Brain microvascular endothelial cell (primary cell): ENCODE measurements around the gene PABPN1.

Experiments
- DNase-seq: peaks from one replicate; pipeline ENCODE4 v3.0.0-alpha.2; 2020
- H3K27ac ChIP-seq: fragments of 250-450 bp; sonication (Bioruptor Pico); 2 replicates; pipeline ENCODE4 v1.5.1; 2020; ENCODE audit warnings: mild to moderate bottlenecking, moderate library complexity
- H3K27me3 ChIP-seq: fragments of 250-450 bp; sonication (Bioruptor Pico); replicated peaks from 2 replicates; pipeline ENCODE4 v1.5.1; 2020; ENCODE audit warnings: mild to moderate bottlenecking
- H3K36me3 ChIP-seq: fragments of 250-450 bp; sonication (Bioruptor Pico); replicated peaks from 2 replicates; pipeline ENCODE4 v1.5.1; 2020; ENCODE audit warnings: mild to moderate bottlenecking
- H3K4me3 ChIP-seq: 2 replicates; pipeline ENCODE4 v1.5.1; 2011; ENCODE audit warnings: low read depth, mild to moderate bottlenecking, control low read depth, low read length, moderate library complexity
- in situ Hi-C: cut with HindIII; loops from 2 replicates; pipeline ENCODE4 v1.10.0; 2017; ENCODE audit warnings: low sequenced_read_pairs, low pct_ligation_motif_present
- TF ChIP-seq, protein P1 (sequence below): IDR thresholded peaks from 2 replicates; pipeline ENCODE4 v1.5.1; 2011; ENCODE audit warnings: low read depth, mild to moderate bottlenecking, moderate library complexity, low read length, control low read depth, inconsistent platforms; ENCODE audit errors: missing control alignments

PABPN1 gene

DNA sequence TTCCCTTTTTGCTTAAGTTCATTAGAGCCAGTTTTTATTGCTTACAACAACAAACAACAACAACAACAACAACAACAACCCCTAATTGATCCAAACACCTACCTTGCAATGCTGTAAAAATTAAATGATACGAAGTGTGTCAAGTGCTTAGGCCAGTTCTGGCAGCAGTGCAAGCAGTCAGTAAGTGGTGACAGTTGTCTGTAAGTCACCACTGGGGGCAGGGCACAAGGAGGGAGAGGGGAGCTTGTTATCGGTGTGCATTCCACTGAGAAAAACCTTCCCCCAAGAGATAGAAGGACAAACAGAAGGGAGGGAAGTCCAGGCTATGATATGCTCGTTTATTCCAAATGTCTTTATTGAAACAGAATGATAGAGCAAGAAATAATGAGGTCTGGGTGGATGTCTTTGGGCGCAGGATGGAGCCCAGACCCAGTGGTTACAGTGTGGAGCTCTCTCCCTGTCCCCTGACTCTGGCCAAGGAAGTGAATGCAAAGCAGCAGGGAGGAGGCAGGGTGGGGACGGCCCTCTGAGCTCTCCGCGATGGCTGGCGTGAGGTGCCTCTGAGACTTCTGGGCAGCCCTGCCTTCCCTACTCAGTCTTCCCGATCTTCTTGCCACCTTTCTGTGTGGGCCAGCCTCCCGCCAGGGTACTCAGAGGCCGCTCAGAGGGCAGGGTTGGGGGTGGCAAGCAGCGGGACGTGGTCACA lies 24.9 kb downstream of the PABPN1 start:
- no peaks in the 10 kb centered on the region for H3K27me3 ChIP-seq
- H3K27ac ChIP-seq, result no peak overlapping the region
- no peaks in the 10 kb centered on the region for H3K36me3 ChIP-seq
- TF ChIP-seq, protein P1, sequence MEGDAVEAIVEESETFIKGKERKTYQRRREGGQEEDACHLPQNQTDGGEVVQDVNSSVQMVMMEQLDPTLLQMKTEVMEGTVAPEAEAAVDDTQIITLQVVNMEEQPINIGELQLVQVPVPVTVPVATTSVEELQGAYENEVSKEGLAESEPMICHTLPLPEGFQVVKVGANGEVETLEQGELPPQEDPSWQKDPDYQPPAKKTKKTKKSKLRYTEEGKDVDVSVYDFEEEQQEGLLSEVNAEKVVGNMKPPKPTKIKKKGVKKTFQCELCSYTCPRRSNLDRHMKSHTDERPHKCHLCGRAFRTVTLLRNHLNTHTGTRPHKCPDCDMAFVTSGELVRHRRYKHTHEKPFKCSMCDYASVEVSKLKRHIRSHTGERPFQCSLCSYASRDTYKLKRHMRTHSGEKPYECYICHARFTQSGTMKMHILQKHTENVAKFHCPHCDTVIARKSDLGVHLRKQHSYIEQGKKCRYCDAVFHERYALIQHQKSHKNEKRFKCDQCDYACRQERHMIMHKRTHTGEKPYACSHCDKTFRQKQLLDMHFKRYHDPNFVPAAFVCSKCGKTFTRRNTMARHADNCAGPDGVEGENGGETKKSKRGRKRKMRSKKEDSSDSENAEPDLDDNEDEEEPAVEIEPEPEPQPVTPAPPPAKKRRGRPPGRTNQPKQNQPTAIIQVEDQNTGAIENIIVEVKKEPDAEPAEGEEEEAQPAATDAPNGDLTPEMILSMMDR, result no peak
- H3K4me3 ChIP-seq, result no peak overlapping the region
- no peak for DNase-seq
- in situ Hi-C loops, result no loop called here

DNA sequence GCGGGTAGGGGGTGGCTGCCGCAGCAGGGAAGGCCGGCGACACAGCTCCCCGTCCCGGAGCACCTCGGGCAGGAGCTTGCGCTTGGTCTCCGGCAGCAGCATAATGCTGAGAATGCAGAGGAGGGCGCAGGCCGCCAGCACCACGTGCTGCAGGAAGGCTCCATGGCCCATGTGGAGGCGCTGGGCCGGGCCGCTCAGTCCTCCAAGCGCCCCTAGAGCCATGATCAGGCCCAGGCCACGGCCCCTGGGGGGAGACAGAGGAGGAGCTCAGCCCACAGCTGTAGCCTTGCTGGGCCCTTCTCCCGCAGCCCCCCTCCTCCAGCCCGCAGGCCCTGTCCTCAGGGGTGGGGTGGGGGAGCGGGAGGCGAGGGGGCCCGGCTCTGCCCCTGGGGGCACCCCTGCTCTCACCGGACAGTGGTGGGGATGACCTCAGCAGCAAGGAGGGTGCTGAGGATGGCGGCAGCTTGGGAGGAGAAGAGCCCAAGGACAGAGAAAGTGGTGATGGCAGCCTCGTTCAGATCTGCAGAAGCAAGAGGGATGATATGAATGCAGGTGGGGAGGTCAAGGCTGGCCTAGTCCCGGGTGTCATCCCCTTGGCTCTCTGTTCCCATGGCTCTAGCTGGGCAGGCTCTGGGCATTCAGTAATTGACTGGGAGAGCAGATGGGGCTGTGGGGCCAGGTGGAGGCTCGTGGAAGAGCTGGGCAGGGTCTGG lies 25.6 kb downstream of the PABPN1 start:
- Histone ChIP-seq H3K27me3 (no peaks in the 10 kb centered on the region), H3K4me3 (no peak overlapping the region)
- no peak for DNase-seq

DNA sequence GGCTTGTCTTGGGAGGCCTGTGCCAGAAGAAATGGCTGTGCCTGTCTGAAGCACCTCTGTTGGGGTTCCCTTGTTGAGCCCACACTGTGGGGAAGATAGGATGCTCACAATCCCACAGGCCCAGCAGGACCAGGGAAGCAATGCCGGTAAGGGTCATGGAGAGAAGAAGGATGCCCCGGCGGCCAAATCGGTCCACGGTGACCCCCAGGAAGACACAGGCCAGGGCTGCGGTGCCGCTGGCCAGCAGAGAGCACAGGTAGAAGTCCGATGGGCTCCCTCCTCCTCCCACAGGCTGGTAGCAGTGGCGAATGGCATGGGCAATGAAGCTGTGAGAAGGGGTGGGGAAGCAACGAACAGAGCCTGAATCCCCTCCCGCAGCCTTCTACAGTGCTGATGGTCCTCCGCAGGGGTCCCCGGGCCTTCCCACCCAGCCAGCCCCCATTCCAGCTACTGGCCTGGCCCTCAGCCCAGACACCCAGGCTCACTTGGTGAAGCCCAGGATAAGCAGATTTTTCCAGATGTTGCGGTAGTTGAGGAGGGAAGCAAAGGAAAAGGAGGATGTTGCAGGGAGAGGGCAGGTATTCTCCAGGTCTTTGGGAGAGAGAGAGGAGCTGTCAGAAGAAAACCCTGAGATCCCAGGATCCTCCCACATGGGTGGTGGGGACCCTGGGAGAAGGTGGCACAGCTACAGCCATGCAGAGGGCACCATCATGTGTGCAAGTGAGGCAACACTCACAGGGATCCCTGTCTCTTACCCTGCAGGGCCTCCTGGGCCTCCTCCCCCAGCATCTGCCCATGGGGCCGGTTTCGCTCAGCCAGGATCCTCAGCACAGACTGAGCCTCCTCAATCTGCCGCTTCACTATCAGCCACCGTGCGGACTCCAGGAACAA lies 26.4 kb downstream of the PABPN1 start:
- Histone ChIP-seq H3K36me3 (no peaks in the 10 kb centered on the region), H3K4me3 (no peak overlapping the region), H3K27ac (no peak overlapping the region), H3K27me3 (no peaks in the 10 kb centered on the region)
- in situ Hi-C loops, result no loop called here
- TF ChIP-seq, protein P1, result no peak
- DNase-seq, result no peak

More for the DNA sequence above, 25.6 kb downstream of the PABPN1 start:
- Histone ChIP-seq H3K27ac (no peak overlapping the region), H3K36me3 (no peaks in the 10 kb centered on the region)
- in situ Hi-C loops, result no loop called here
- TF ChIP-seq, protein P1, result no peak

DNA sequence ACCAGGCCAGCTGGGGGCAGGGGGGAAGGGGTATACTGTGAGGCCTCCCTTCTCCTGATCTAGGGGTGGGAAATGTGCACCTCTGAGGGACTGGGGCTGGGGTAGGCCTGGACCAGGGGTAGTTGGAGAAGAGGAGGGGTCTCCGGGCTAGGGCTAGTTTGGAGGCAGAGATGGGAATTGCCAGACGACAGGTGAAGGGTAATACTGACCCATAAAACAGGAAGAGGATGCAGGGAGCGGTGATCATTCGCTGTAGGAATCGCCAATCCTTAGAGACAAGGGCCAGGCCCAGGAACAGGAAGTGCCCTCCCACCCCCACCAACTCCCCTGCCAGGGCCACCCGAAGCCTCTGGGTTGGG lies 27.0 kb downstream of the PABPN1 start:
- no peak overlapping the region for H3K27ac ChIP-seq
- in situ Hi-C loops, result no loop called here
- no peaks in the 10 kb centered on the region for H3K27me3 ChIP-seq
- no peak for DNase-seq
- no peak overlapping the region for H3K4me3 ChIP-seq
- TF ChIP-seq, protein P1, result no peak
- no peaks in the 10 kb centered on the region for H3K36me3 ChIP-seq

DNA sequence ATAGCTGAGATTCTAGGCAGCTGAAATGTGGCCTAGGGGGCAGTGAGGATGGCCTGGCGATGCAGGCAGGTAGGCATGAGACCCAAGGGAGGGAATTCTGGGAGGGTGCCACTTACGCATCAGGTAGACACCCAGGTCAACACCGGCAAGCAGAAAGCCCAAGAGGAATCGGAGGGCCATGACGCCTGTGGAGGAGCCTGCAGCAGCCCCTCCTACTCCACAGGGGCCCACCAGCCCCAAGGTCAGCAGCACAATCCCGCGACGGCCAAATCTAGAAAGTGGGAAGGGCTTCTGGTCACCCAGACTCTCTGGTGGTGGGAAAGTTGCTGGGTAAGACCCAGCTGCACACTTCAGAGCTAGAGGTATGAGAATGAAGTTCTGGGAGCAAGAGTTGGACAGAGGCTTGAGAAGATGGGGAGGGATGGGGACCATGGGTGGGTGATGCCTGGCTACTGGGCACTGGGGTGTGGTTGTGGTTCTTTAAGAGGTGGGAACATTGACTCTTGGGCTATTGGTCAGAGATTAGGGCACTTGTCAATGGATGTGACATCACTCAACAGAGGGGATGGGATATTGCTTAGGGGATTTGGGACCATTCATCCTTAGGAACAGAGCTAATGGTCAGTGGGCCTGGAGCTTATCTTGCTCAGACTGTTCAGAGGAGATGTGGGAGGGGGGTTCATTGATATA lies 28.0 kb downstream of the PABPN1 start:
- H3K27me3 ChIP-seq, result no peaks in the 10 kb centered on the region
- TF ChIP-seq, protein P1, result no peak
- no peak for DNase-seq
- no peak overlapping the region for H3K27ac ChIP-seq
- no peak overlapping the region for H3K4me3 ChIP-seq
- H3K36me3 ChIP-seq, result no peaks in the 10 kb centered on the region
- in situ Hi-C loops, result no loop called here
